ENCODE data around the gene FRMD1.

FRMD1 gene

DNA sequence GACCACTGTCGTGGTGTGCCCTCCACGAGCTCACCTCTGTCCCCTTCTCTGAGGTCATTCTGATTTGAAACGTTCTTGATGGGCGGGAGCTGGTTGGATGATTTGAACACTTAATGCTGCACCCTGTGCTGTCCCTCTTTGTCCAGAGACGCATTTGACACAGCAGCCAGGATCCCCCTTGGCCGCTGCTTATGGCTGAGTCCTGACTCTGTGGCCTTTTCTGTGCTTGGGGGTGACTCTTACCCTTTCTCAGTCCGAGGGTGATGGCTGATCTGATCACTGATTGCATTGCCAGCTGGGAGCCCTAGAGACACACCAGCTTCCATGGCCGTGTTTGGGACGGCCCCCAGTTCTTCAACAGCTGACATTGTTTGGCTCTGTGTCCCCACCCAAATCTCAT, 43.5 kb upstream of the FRMD1 start:
- no peaks in the 10 kb centered on the region for H3K27me3 ChIP-seq (ENCODE audit: insufficient read depth, poor library complexity, severe bottlenecking)
- no peak for DNase-seq (ENCODE audit: low read depth in 1 of 2, low spot score in 1 of 2)
- no peak overlapping the region for H3K27ac ChIP-seq (replicated peaks)
- H3K4me3 ChIP-seq (replicated peaks; ENCODE audit: insufficient read depth, low read length): no peak overlapping the region
- no peak for TF ChIP-seq CTCF (IDR thresholded peaks at IDR 0.05; ENCODE audit: insufficient read depth, low read length)
- TF ChIP-seq SPI1 (IDR thresholded peaks at IDR 0.05; ENCODE audit: borderline replicate concordance, low read depth): no peak
- TF ChIP-seq GABPA (IDR thresholded peaks at IDR 0.05; ENCODE audit: low read depth): no peak
- no peak for TF ChIP-seq REST (IDR thresholded peaks at IDR 0.05; ENCODE audit: insufficient replicate concordance, low read depth)
- TF ChIP-seq POLR2AphosphoS5 (IDR thresholded peaks at IDR 0.05; ENCODE audit: low read depth): no peak

GRCh38 chr6:168122011-168122410, 43.0 kb upstream of the FRMD1 start:
- TF ChIP-seq SPI1 (IDR thresholded peaks at IDR 0.05; ENCODE audit: borderline replicate concordance, low read depth) (no peak), GABPA (IDR thresholded peaks at IDR 0.05; ENCODE audit: low read depth) (no peak), CTCF (IDR thresholded peaks at IDR 0.05; ENCODE audit: insufficient read depth, low read length) (no peak), REST (IDR thresholded peaks at IDR 0.05; ENCODE audit: insufficient replicate concordance, low read depth) (no peak), POLR2AphosphoS5 (IDR thresholded peaks at IDR 0.05; ENCODE audit: low read depth) (no peak)
- DNase-seq (ENCODE audit: low read depth in 1 of 2, low spot score in 1 of 2): no peak
- no peak overlapping the region for H3K27ac ChIP-seq (replicated peaks)
- no peaks in the 10 kb centered on the region for H3K27me3 ChIP-seq (ENCODE audit: insufficient read depth, poor library complexity, severe bottlenecking)
- H3K4me3 ChIP-seq (replicated peaks; ENCODE audit: insufficient read depth, low read length): no peak overlapping the region

- Histone ChIP-seq H3K27me3 (ENCODE audit: insufficient read depth, poor library complexity, severe bottlenecking) (no peaks in the 10 kb centered on the region), H3K4me3 (replicated peaks; ENCODE audit: insufficient read depth, low read length) (no peak overlapping the region), H3K27ac (replicated peaks) (no peak overlapping the region)
- DNase-seq (ENCODE audit: low read depth in 1 of 2, low spot score in 1 of 2): no peak
- no peak for TF ChIP-seq CTCF (IDR thresholded peaks at IDR 0.05; ENCODE audit: insufficient read depth, low read length)
- no peak for TF ChIP-seq POLR2AphosphoS5 (IDR thresholded peaks at IDR 0.05; ENCODE audit: low read depth)
- no peak for TF ChIP-seq REST (IDR thresholded peaks at IDR 0.05; ENCODE audit: insufficient replicate concordance, low read depth)
- TF ChIP-seq SPI1 (IDR thresholded peaks at IDR 0.05; ENCODE audit: borderline replicate concordance, low read depth): no peak
- TF ChIP-seq GABPA (IDR thresholded peaks at IDR 0.05; ENCODE audit: low read depth): no peak
Measured at GRCh38 chr6:168121303-168121665, 42.3 kb upstream of the FRMD1 start.
